AG09309 (cell line): ENCODE results near the gene IL6.
"Not testable (repeated sequence)": the region's sequence is repeated elsewhere in the genome, so short reads cannot be mapped to it uniquely, and the experiment has no call there.

ENCODE experiments used
- DNase-seq: peaks from one replicate; pipeline ENCODE4 v3.0.0-alpha.2; 2010; ENCODE audit warnings: low read depth
- H3K4me3 ChIP-seq: 2 replicates; pipeline ENCODE4 v1.5.1; 2011; ENCODE audit warnings: mild to moderate bottlenecking, low read depth, low read length, moderate library complexity; ENCODE audit not compliant: control insufficient read depth
- CTCF ChIP-seq: IDR thresholded peaks from 2 replicates; pipeline ENCODE4 v1.5.1; 2011; ENCODE audit warnings: mild to moderate bottlenecking, low read depth, low read length, inconsistent platforms; ENCODE audit not compliant: insufficient read depth, control insufficient read depth; ENCODE audit errors: missing control alignments

IL6 gene

GRCh38 chr7:22772885-22773284, 45.9 kb downstream of the IL6 start:
- DNase-seq = no peak
- no peak for TF ChIP-seq CTCF
- H3K4me3 ChIP-seq = no peak overlapping the region

- no peak for TF ChIP-seq CTCF
- DNase-seq = no peak
- H3K4me3 ChIP-seq = no peak overlapping the region
Measured at GRCh38 chr7:22776964-22777363, 50.0 kb downstream of the IL6 start.

- DNase-seq, H3K4me3 ChIP-seq: not testable (repeated sequence)
Measured at GRCh38 chr7:22779730-22780323, 52.8 kb downstream of the IL6 start.

GRCh38 chr7:22781230-22781711, 54.3 kb downstream of the IL6 start:
- no peak overlapping the region for H3K4me3 ChIP-seq
- peak; percentile 83 for DNase-seq
- TF ChIP-seq CTCF = no peak
